ENCODE results near the gene GCNT3.

Gene GCNT3

GRCh38 chr15:59594991-59595390 lies 16.6 kb upstream of the GCNT3 start:
- Histone ChIP-seq H3K36me3 (ENCODE audit: insufficient read depth, low read length) (no peaks in the 10 kb centered on the region), H3K4me2 (ENCODE audit: low read depth, low read length, poor library complexity, severe bottlenecking) (no peak overlapping the region)
- TF ChIP-seq CTCF (conservative IDR thresholded peaks at IDR 0.05; ENCODE audit: low read length) = no peak

GRCh38 chr15:59595434-59595915 lies 16.1 kb upstream of the GCNT3 start:
- Histone ChIP-seq H3K9ac (ENCODE audit: low read depth, low read length, poor library complexity, severe bottlenecking) (no peak overlapping the region), H4K20me1 (ENCODE audit: insufficient read depth, low read length, poor library complexity, severe bottlenecking) (no peaks in the 10 kb centered on the region), H2AFZ (ENCODE audit: low read length) (no peak overlapping the region), H3K9me3 (ENCODE audit: insufficient read depth, low read depth, low read length) (no peaks in the 10 kb centered on the region), H3K27me3 (ENCODE audit: insufficient read depth, low read length, poor library complexity, severe bottlenecking) (no peaks in the 10 kb centered on the region), H3K4me2 (ENCODE audit: low read depth, low read length, poor library complexity, severe bottlenecking) (no peak overlapping the region), H3F3A (ENCODE audit: low read depth) (no peaks in the 10 kb centered on the region), H3K79me2 (ENCODE audit: insufficient read depth, low read length) (no peaks in the 10 kb centered on the region), H3K36me3 (ENCODE audit: insufficient read depth, low read length) (no peaks in the 10 kb centered on the region), H3K4me3 (ENCODE audit: low read length, poor library complexity, severe bottlenecking) (no peak overlapping the region), H3K4me1 (ENCODE audit: insufficient read depth, low read length, poor library complexity, severe bottlenecking) (peaks cover 9% of the 10 kb centered on the region), H3K9me2 (replicated peaks; ENCODE audit: low read depth, low read length) (no peaks in the 10 kb centered on the region)
- TF ChIP-seq CTCF (conservative IDR thresholded peaks at IDR 0.05; ENCODE audit: low read length) (no peak), EZH2phosphoT487 (IDR thresholded peaks at IDR 0.05; ENCODE audit: borderline replicate concordance) (no peak)

More at GRCh38 chr15:59594991-59595390, 16.6 kb upstream of the GCNT3 start:
- peaks cover 9% of the 10 kb centered on the region for H3K4me1 ChIP-seq (ENCODE audit: insufficient read depth, low read length, poor library complexity, severe bottlenecking)
- H4K20me1 ChIP-seq (ENCODE audit: insufficient read depth, low read length, poor library complexity, severe bottlenecking) = no peaks in the 10 kb centered on the region
- H2AFZ ChIP-seq (ENCODE audit: low read length) = no peak overlapping the region; the same call in 1 of the 2 replicates
- no peaks in the 10 kb centered on the region for H3F3A ChIP-seq (ENCODE audit: low read depth)
- H3K9me3 ChIP-seq (ENCODE audit: insufficient read depth, low read depth, low read length) = no peaks in the 10 kb centered on the region
- no peak overlapping the region for H3K4me3 ChIP-seq (ENCODE audit: low read length, poor library complexity, severe bottlenecking)
- H3K79me2 ChIP-seq (ENCODE audit: insufficient read depth, low read length) = no peaks in the 10 kb centered on the region
- H3K9ac ChIP-seq (ENCODE audit: low read depth, low read length, poor library complexity, severe bottlenecking) = no peak overlapping the region
- H3K27me3 ChIP-seq (ENCODE audit: insufficient read depth, low read length, poor library complexity, severe bottlenecking) = no peaks in the 10 kb centered on the region
- no peaks in the 10 kb centered on the region for H3K9me2 ChIP-seq (replicated peaks; ENCODE audit: low read depth, low read length)

GRCh38 chr15:59596640-59597039 lies 14.9 kb upstream of the GCNT3 start:
- Histone ChIP-seq H3K79me2 (ENCODE audit: insufficient read depth, low read length) (no peaks in the 10 kb centered on the region), H4K20me1 (ENCODE audit: insufficient read depth, low read length, poor library complexity, severe bottlenecking) (no peaks in the 10 kb centered on the region), H3K4me3 (ENCODE audit: low read length, poor library complexity, severe bottlenecking) (no peak overlapping the region), H3K9me3 (ENCODE audit: insufficient read depth, low read depth, low read length) (peaks cover 6% of the 10 kb centered on the region; the same call in 1 of the 2 replicates), H3K4me2 (ENCODE audit: low read depth, low read length, poor library complexity, severe bottlenecking) (no peak overlapping the region), H3K4me1 (ENCODE audit: insufficient read depth, low read length, poor library complexity, severe bottlenecking) (peaks cover under 1% of the 10 kb centered on the region), H3K9me2 (replicated peaks; ENCODE audit: low read depth, low read length) (no peaks in the 10 kb centered on the region), H3K36me3 (ENCODE audit: insufficient read depth, low read length) (no peaks in the 10 kb centered on the region), H3F3A (ENCODE audit: low read depth) (no peaks in the 10 kb centered on the region), H3K9ac (ENCODE audit: low read depth, low read length, poor library complexity, severe bottlenecking) (no peak overlapping the region), H2AFZ (ENCODE audit: low read length) (no peak overlapping the region), H3K27me3 (ENCODE audit: insufficient read depth, low read length, poor library complexity, severe bottlenecking) (no peaks in the 10 kb centered on the region)
- no peak for TF ChIP-seq EZH2phosphoT487 (IDR thresholded peaks at IDR 0.05; ENCODE audit: borderline replicate concordance)
- no peak for TF ChIP-seq CTCF (conservative IDR thresholded peaks at IDR 0.05; ENCODE audit: low read length)

Measured in Loucy (cell line).